Fibroblast of lung (primary cell): ENCODE data around the gene CDKN1A.

ENCODE experiments used
- CTCF ChIP-seq, 2 donors: IDR thresholded peaks in 1 of 2; conservative IDR thresholded peaks in 1 of 2; 1 replicate in 1 of 2; 2 replicates in 1 of 2; pipeline ENCODE4 v1.5.1; 2011 to 2012; ENCODE audit warnings: low read length in 2 of 2, control low read depth in 1 of 2, inconsistent platforms in 1 of 2, low read depth in 1 of 2, mild to moderate bottlenecking in 1 of 2
- EZH2 ChIP-seq: IDR thresholded peaks from 2 replicates; pipeline ENCODE4 v1.5.1; 2012; ENCODE audit warnings: low read length, control low read depth, mild to moderate bottlenecking; ENCODE audit errors: missing control alignments

DNA sequence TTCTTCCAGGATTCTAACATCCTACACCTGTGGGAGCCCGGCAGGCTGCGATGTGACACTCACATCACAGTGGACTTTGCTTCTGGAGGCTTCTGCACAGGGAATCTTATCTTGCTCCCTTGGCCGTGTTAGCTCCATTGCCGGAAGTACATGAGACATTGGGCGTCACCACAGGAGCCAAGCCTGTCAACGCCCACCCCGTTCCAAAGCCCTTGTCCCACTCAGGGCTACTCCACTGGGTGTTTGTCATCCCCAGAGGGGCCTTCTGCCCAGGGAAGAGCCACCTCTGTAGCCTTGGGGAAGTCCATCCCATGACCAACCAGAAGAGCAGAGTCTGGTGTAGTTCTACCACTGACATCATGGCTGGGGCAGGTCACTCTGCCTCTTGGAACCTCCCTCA lies 20.8 kb downstream of the CDKN1A start:
- no peak for TF ChIP-seq CTCF (conservative IDR thresholded peaks at IDR 0.05 in 1 of 2, IDR thresholded peaks at IDR 0.05 in 1 of 2; ENCODE audit: low read depth in 1 of 2, low read length in 2 of 2)
- TF ChIP-seq EZH2 = no peak
